ENCODE data around the gene GLYR1. TPM values are rescaled to one million over a fixed set of nuclear protein-coding genes. Genes with fewer than 3 reads are reported as not detected.

The GLYR1 gene
- total and polyA plus RNA-seq, 4 donors = 18.1 to 50.2 (median 40.6) TPM

DNA sequence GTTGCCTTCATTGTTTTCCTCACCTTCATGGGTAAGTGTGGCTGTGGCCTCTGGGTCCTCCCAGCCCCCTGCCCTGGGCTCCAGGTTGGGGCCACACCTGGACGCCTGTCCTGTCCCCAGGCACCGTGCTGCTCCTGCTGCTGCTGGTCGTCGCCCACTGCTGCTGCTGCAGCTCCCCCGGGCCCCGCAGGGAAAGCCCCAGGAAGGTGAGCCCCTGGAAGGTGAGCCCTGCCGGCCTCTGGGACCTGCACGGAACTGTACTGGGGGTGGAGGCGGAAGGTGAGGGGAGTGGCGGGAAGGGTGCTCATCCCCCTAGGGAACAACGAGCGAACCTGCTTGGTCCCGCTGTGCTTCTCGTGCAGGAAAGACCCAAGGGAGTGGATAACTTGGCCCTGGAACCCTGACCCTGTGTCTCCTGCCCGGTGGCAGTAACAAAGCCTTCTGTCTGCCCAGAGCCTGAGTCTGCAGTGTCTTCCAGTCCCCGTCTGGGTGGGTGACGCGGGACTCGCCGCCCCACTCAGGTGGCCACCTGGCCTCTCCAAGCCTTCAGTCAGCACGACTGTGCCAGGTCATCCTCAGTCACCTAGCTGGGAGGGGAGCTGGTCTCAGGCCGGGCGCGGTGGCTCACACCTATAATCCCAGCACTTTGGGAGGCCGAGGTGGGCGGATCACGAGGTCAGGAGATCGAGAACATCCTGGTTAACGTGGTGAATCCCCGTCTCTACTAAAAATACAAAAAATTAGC is 51.1 kb downstream of the GLYR1 start:
- H3K36me3 ChIP-seq (ENCODE audit: control insufficient read depth in 4 of 4, insufficient read depth in 3 of 4, low read depth in 1 of 4, low read length in 3 of 4) = peaks cover 0 to 20% (median 7%) of the 10 kb centered on the region in 4 donors
- TF ChIP-seq SP1 (IDR thresholded peaks at IDR 0.05) = no peak
- TF ChIP-seq RAD21 (IDR thresholded peaks at IDR 0.05) = no peak
- TF ChIP-seq, protein P1, sequence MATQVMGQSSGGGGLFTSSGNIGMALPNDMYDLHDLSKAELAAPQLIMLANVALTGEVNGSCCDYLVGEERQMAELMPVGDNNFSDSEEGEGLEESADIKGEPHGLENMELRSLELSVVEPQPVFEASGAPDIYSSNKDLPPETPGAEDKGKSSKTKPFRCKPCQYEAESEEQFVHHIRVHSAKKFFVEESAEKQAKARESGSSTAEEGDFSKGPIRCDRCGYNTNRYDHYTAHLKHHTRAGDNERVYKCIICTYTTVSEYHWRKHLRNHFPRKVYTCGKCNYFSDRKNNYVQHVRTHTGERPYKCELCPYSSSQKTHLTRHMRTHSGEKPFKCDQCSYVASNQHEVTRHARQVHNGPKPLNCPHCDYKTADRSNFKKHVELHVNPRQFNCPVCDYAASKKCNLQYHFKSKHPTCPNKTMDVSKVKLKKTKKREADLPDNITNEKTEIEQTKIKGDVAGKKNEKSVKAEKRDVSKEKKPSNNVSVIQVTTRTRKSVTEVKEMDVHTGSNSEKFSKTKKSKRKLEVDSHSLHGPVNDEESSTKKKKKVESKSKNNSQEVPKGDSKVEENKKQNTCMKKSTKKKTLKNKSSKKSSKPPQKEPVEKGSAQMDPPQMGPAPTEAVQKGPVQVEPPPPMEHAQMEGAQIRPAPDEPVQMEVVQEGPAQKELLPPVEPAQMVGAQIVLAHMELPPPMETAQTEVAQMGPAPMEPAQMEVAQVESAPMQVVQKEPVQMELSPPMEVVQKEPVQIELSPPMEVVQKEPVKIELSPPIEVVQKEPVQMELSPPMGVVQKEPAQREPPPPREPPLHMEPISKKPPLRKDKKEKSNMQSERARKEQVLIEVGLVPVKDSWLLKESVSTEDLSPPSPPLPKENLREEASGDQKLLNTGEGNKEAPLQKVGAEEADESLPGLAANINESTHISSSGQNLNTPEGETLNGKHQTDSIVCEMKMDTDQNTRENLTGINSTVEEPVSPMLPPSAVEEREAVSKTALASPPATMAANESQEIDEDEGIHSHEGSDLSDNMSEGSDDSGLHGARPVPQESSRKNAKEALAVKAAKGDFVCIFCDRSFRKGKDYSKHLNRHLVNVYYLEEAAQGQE (IDR thresholded peaks at IDR 0.05) = no peak
- no peak for TF ChIP-seq HNF4G (IDR thresholded peaks at IDR 0.05)
- TF ChIP-seq, protein P2, sequence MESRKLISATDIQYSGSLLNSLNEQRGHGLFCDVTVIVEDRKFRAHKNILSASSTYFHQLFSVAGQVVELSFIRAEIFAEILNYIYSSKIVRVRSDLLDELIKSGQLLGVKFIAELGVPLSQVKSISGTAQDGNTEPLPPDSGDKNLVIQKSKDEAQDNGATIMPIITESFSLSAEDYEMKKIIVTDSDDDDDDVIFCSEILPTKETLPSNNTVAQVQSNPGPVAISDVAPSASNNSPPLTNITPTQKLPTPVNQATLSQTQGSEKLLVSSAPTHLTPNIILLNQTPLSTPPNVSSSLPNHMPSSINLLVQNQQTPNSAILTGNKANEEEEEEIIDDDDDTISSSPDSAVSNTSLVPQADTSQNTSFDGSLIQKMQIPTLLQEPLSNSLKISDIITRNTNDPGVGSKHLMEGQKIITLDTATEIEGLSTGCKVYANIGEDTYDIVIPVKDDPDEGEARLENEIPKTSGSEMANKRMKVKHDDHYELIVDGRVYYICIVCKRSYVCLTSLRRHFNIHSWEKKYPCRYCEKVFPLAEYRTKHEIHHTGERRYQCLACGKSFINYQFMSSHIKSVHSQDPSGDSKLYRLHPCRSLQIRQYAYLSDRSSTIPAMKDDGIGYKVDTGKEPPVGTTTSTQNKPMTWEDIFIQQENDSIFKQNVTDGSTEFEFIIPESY (IDR thresholded peaks at IDR 0.05) = no peak
- TF ChIP-seq, protein P3, sequence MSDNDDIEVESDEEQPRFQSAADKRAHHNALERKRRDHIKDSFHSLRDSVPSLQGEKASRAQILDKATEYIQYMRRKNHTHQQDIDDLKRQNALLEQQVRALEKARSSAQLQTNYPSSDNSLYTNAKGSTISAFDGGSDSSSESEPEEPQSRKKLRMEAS (IDR thresholded peaks at IDR 0.05) = no peak
- TF ChIP-seq HNF4A (conservative IDR thresholded peaks at IDR 0.05) = no peak
- TF ChIP-seq FOXA1 (IDR thresholded peaks at IDR 0.05) = no peak
- TF ChIP-seq RXRA (IDR thresholded peaks at IDR 0.05) = no peak
- no peak for TF ChIP-seq JUND (IDR thresholded peaks at IDR 0.05)
- TF ChIP-seq, protein P4, sequence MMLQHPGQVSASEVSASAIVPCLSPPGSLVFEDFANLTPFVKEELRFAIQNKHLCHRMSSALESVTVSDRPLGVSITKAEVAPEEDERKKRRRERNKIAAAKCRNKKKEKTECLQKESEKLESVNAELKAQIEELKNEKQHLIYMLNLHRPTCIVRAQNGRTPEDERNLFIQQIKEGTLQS (IDR thresholded peaks at IDR 0.05) = no peak
- no peak for TF ChIP-seq TAF1 (conservative IDR thresholded peaks at IDR 0.05)
- no peak for TF ChIP-seq YY1 (IDR thresholded peaks at IDR 0.05)
- TF ChIP-seq, protein P5, sequence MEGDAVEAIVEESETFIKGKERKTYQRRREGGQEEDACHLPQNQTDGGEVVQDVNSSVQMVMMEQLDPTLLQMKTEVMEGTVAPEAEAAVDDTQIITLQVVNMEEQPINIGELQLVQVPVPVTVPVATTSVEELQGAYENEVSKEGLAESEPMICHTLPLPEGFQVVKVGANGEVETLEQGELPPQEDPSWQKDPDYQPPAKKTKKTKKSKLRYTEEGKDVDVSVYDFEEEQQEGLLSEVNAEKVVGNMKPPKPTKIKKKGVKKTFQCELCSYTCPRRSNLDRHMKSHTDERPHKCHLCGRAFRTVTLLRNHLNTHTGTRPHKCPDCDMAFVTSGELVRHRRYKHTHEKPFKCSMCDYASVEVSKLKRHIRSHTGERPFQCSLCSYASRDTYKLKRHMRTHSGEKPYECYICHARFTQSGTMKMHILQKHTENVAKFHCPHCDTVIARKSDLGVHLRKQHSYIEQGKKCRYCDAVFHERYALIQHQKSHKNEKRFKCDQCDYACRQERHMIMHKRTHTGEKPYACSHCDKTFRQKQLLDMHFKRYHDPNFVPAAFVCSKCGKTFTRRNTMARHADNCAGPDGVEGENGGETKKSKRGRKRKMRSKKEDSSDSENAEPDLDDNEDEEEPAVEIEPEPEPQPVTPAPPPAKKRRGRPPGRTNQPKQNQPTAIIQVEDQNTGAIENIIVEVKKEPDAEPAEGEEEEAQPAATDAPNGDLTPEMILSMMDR (IDR thresholded peaks at IDR 0.05; ENCODE audit: low read depth, low read length, missing input control) = no peak
- TF ChIP-seq FOXA2 (IDR thresholded peaks at IDR 0.05) = no peak
- no peak for TF ChIP-seq GABPA (IDR thresholded peaks at IDR 0.05 in 1 of 2, conservative IDR thresholded peaks at IDR 0.05 in 1 of 2)
- peaks cover 0 to 7% (median 2%) of the 10 kb centered on the region in 4 donors for H3K4me1 ChIP-seq (ENCODE audit: control insufficient read depth in 4 of 4, insufficient read depth in 4 of 4, low read length in 3 of 4)
- H3K4me3 ChIP-seq (ENCODE audit: low read depth in 1 of 3, low read length in 3 of 3) = no peak overlapping the region
- no peaks in the 10 kb centered on the region for H3K27me3 ChIP-seq (ENCODE audit: control insufficient read depth in 4 of 4, insufficient read depth in 4 of 4, low read length in 3 of 4)
- H3K27ac ChIP-seq (ENCODE audit: low read depth in 1 of 2, low read length in 2 of 2) = no peak overlapping the region
- no peak overlapping the region for H3K9ac ChIP-seq (ENCODE audit: low read depth in 1 of 2, low read length in 2 of 2)
- no peak for DNase-seq (ENCODE audit: low spot score)
- WGBS = 83% methylated on average over 30 of the region's 30 CpGs
- no peaks in the 10 kb centered on the region for H3K9me3 ChIP-seq (ENCODE audit: control insufficient read depth in 4 of 4, low read length in 3 of 4)
